Activated CD8-positive, alpha-beta memory T cell treated with anti-CD3 and anti-CD28 coated beads for 24 hours (primary cell): ENCODE data around the gene TGFB2.

Experiments used
- DNase-seq: peaks from one replicate; pipeline ENCODE4 v3.0.0-alpha.2; 2020

Gene TGFB2

DNA sequence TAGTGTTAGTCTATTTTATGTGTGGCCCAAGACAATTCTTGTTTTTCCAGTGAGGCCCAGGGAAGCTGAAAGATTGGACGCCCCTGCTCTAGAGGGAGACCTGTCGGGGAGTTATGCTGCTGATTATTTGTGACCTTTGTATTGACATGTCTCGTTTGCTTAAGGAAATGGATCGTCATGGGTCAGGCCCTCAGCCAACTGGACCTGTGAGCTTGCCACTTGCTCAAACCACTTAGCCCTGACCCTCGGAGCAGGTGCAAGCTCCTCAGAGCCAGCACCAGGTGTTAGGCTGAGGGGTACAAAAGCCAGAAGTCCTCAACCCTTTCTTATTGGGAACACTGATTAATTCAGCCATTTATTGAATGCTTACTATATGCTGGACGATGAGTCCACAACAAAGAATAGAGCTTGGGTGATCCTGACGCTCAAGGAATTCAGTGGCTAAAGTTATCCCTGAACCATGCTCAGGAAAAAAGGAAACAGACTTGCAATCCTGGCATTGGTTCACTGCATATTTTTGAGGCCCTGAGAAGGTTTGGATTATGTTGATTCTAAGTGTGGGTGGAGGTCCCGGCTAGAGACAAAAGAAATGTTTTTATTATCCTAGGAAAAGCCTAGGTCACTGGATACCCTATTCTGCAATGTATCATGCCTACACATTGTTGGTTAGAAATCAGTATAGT is 19.0 kb downstream of the TGFB2 start:
- no peak for DNase-seq

GRCh38 chr1:218365226-218365999 is 20.3 kb downstream of the TGFB2 start:
- DNase-seq = no peak

DNA sequence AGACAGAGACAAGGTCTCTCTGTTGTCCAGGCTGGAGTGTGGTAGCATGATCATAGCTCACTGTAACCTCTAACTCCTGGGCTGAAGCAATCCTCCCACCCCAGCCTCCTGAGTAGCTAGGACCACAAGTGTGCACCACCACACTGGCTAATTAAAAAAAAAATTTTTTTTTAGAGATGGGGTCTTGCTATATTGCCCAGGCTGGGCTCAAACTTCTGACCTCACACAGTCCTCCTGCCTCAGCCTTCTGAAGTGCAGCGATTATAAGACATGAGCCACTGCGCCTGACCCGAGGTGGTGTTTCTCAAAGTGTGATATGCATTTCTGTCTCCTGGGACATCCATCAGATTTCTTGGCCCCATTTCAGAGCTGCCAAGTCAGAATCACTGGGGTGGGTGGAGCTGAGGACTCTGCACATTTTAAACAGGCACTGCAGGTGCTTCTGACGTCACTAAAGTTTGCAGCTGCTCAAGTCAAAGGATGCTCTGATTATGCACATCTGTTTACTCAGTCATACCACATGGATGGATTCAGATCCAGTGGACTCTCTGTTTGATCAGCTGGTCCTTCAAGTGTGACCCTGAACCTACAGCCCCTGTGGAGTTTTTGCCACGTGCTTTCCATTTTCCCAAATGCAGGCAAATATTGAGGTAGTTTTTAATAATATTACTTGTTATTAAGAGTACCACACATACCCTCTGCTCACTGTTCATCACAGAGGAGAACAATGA is 21.4 kb downstream of the TGFB2 start:
- no peak for DNase-seq

DNA sequence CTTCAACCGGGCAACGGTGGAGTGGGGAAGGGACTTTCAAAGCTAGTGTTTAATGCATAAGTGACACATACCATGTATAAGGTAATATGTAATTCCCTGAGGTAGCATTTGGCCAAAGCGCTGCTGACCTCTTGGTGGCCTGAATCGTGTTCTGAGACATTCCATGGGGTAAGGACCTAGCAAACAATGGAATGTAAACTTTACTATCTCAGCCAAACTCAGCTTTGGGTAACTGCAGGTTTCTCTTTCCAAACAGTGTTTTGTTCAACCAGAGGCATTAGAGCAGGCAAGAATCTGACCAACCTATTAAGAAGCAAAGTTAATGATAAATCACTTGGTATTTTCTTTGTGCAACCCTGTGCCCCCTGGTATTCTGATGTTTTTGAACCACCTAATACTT is 22.0 kb downstream of the TGFB2 start:
- DNase-seq = no peak

DNA sequence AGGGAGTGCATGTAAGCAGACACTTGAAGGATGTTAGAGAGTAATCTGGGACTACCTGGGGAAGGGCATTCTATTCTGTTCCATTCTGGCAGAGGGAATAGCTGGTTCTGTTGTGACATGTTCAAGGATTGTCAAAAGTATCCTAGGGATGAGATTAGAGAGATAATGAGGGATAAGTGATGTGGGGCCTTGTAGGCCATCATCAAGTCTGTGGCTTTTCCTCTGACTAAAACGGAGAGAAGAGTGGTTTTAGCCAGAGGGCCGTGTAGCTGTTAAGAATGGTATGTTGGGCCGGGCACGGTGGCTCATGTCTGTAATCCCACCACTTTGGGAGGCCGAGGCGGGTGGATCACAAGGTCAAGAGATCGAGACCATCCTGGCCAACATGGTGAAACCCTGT is 23.6 kb downstream of the TGFB2 start:
- DNase-seq = no peak

- no peak for DNase-seq
Measured at GRCh38 chr1:218369688-218370511, 24.8 kb downstream of the TGFB2 start.

DNA sequence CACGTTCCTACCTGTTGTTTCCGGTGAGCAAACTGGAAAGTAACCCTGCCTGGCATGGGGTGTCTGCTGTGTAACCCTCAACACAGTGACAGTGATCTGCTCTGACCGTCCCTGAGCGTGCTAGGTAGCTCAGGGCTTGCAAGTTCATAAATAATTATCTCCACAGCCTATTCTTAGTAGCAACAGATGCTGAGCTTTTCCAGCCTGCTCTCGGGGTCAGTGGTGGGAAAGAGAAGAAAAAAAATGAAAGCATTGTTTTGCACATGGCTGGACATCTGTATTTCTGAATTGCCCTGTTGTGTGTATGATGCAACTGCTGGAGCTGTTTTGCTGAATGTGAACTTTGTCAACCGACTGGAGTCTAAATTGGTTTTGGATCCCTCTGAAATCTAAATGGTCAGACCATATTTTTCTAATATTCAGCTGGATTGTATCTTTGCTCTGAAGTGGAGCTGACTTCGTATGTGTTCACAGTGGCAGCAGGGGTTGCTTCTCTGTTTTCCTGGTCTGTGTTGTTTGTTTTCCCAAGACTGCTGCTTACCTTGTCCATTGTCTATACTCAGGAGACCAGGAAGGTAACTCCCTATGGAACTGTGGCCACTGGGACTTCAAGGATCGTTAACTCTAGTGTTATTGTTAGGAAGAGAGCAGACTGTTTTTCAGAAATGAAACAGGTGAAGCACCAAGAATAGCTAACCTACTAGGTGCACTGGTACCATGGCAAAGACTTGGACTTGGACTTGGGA is 27.0 kb downstream of the TGFB2 start:
- no peak for DNase-seq

GRCh38 chr1:218374401-218375353 is 29.5 kb downstream of the TGFB2 start:
- no peak for DNase-seq

DNA sequence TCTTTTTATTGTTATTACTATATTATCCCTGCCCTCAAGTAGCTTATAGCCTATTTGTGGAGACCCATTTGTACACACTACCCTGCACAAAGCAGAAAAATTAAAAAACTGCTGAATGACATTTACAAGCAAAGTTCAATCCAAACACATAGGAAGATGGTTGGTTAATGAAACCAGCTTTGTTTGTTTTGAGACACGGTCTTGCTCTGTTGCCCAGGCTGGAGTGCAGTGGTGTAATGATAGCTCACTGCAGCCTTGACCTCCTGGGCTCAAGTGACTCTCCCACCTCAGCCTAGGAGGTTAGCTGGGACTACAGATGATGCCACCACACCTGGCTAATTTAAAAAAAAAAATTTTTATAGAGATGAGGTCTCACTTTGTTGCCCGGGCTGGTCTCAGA is 31.6 kb downstream of the TGFB2 start:
- DNase-seq = no peak

DNA sequence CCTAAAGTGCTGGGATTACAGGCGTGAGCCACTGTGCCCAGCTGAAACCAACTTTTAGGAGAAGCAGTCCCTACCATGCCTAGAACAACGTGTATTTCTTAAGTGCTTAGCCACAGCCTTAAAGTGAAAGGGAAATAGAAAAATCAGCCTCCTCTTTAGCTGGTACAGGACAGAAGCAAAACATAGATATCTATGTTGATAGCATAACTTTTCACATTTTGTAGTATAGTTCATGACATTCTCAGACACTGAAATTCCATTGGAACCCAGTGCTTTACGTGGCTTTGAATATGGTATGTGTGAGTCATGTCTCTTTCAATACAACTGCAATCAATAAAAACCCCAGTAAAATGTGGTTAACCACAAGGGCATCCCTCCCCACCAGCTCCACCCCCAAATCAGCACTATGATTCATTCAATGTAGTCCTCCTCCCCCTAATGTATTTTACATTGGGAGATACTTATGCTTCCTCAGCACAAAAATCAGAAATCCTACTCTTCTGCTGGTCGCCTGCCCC is 32.1 kb downstream of the TGFB2 start:
- DNase-seq = peak; percentile 81

DNA sequence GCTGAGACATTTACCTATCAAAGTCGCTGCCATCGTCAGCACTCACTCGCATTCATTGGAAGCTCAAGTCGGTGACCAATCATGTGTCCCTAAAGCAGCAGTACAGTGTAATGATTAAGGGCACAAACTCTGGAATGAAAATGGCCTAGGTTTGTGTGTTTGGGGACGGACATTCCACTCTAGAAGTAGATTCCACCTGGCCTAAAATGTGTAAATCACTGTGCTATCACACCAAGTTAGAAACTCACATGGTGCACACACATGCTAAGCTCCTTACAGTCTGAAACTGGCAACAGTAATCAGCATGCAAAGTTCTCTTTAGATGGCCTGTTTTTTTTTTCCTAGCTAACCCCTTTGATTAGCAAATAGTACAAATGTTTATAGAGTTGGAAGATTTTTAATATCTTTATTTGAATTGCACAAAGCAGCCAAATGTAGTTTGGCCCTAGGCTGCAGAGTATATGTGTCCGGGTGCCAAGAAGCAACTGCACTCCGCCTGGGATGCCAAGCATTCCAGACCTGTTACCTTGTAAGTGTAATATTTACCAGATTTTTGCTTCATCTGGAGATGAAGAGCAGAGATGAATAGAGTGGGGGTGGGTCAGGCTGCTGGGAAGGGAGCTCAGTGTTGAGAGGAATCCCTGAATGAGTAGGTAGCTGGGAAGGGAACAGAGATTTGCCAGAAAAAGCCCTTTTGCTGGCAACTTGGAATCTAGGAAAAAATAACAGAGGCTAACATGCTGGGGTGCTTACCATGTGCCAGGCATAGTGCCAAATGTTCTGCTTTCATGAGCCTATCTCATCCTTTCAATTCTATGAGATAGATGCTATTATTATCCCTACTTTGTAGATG is 35.2 kb downstream of the TGFB2 start:
- no peak for DNase-seq

GRCh38 chr1:218382261-218382660 is 37.1 kb downstream of the TGFB2 start:
- no peak for DNase-seq

DNA sequence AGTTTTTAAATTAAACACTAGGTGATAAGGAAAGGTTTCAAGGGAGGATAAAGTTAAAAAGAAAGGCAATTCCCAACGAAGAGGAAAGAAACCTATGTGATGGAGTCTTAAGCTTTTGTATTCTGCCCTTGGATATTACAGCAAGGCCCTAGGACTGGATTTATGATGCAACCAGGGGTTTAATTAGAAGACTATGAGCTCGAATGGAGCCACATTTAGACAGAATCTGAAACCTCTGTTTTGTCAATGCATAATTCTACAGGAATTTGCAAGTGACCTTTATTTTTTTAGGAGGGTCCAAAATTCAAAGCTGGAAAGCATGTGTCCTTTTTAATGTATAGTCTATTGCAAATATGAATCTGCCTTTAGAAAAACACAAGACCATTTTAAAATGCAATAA is 37.9 kb downstream of the TGFB2 start:
- no peak for DNase-seq

GRCh38 chr1:218383681-218384080 is 38.5 kb downstream of the TGFB2 start:
- no peak for DNase-seq

GRCh38 chr1:218384581-218384993 is 39.5 kb downstream of the TGFB2 start:
- DNase-seq = no peak

DNA sequence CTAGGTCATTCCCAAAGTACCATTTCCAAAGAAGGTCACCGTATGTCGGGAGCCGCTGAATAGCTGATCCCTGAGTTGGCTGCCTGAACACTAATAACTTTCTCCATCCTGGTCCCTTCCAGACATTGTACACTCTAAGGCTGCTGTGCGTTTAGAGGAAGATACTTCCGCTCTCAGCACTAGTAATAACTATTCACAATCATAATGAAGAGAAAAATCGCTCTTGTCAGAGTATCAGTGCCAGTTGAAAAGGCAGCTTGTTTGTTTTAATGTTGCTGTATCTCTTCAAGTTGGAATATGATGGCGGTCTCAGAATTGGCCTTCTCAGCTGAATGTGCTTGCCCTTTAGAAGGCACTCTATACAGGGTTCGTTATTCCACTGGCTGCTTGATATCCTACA is 43.5 kb downstream of the TGFB2 start:
- DNase-seq = no peak

DNA sequence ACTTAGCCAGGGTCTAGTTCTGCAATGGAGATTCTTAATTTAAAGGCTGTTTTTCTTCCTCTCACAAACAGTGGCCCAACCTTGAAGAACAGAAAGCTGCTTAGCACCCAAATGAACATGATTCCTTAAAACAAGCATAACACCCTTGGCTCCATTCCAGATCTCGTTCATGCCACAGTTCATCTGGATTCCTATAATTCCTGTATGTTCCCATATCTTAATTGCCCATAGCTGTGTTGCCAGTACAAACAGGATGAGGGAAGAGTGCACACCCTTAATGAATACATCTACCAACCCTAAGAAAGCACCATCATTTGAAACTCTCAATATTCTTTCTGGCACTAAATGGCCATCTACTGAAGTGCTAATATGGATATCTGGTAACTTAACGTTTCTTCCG is 45.5 kb downstream of the TGFB2 start:
- no peak for DNase-seq

GRCh38 chr1:218392780-218393179 is 47.6 kb downstream of the TGFB2 start:
- no peak for DNase-seq

DNA sequence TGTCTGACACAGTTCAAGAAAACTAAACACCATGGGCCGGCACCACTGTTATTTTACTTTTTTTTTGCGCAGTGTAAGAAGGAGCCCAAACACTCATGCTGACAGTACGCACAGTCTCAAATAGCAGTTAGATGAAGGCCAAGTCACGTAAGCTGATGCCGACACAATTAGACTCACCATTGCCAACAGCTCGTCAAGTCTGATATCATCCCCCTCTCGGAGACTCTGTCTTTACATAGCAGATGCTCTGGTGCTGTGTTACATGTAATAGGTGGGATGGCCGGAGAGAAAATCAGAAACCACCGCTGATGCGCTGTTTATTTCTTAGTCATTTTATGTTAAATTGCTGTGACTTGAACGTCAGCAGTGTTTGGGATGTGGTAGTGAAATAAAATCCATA is 49.3 kb downstream of the TGFB2 start:
- DNase-seq = no peak

- DNase-seq = no peak
Measured at GRCh38 chr1:218394989-218395388, 49.9 kb downstream of the TGFB2 start.
